ENCODE measurements around the gene MYO1G. TPM values are rescaled to one million over a fixed set of nuclear protein-coding genes. Genes with fewer than 3 reads are reported as not detected.

Gene MYO1G
- total RNA-seq, 2 experiments from 2014 or later = 399 to 403 TPM

DNA sequence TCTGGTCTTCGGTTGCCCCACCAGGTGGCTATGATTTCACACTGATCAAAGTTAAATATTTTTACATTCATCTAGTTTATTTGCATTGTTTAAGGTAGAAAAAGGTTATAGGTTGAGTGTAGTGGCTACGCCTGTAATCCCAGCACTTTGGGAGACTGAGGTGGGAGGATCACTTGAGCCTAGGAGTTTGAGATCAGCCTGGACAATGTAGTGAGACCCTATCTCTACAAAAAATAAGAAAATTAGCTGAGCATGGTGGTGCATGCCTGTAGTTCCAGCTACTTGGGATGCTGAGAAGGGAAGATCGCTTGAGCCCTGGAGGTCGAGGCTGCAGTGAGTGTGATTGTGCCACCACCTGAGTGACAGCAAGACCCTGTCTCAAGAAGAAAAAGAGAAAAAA, 25.0 kb upstream of the MYO1G start:
- Mint-ChIP-seq H3K4me1 (ENCODE audit: low read depth) (peaks cover 62% of the 10 kb centered on the region), H3K27ac (peak overlapping the region; percentile 43), H3K27me3 (no peaks in the 10 kb centered on the region), H3K9me3 (no peaks in the 10 kb centered on the region), H3K36me3 (ENCODE audit: low read depth) (peaks cover 46% of the 10 kb centered on the region), H3K4me3 (no peak overlapping the region)
- TF ChIP-seq, protein P1, sequence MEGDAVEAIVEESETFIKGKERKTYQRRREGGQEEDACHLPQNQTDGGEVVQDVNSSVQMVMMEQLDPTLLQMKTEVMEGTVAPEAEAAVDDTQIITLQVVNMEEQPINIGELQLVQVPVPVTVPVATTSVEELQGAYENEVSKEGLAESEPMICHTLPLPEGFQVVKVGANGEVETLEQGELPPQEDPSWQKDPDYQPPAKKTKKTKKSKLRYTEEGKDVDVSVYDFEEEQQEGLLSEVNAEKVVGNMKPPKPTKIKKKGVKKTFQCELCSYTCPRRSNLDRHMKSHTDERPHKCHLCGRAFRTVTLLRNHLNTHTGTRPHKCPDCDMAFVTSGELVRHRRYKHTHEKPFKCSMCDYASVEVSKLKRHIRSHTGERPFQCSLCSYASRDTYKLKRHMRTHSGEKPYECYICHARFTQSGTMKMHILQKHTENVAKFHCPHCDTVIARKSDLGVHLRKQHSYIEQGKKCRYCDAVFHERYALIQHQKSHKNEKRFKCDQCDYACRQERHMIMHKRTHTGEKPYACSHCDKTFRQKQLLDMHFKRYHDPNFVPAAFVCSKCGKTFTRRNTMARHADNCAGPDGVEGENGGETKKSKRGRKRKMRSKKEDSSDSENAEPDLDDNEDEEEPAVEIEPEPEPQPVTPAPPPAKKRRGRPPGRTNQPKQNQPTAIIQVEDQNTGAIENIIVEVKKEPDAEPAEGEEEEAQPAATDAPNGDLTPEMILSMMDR (IDR thresholded peaks at IDR 0.05) = no peak
- CTCF ChIA-PET = interaction anchor here (0.9 to 1.6 kb wide), 4 partner anchors 11 to 147 kb away, joined by 3 to 6 read pairs (median 4); no protein-coding TSS in a partner anchor
- POLR2A ChIA-PET = interaction anchor here (0.7 to 10.5 kb wide), 4 partner anchors 19 to 96 kb away, joined by 3 to 328 read pairs (median 26); partner anchors contain the start of gene MYO1G
- intact Hi-C loops (cut with micrococcal nuclease) = no loop called here
- DNase-seq = no peak
- no peak for ATAC-seq

- POLR2A ChIA-PET = interaction anchor here (1.0 to 10.5 kb wide), 19 partner anchors 10 to 204 kb away, joined by 3 to 328 read pairs (median 6); partner anchors contain the start of genes MYO1G, PURB and TBRG4
- Mint-ChIP-seq H3K4me1 (ENCODE audit: low read depth) (peaks cover 52% of the 10 kb centered on the region), H3K27me3 (no peaks in the 10 kb centered on the region), H3K9me3 (no peaks in the 10 kb centered on the region), H3K27ac (peak overlapping the region; percentile 94), H3K36me3 (ENCODE audit: low read depth) (peaks cover 33% of the 10 kb centered on the region), H3K4me3 (peak overlapping the region; percentile 83)
- intact Hi-C loops (cut with micrococcal nuclease) = loop anchor here (2.0 kb wide), 1 partner anchor 17 kb away; no protein-coding TSS in a partner anchor
- ATAC-seq (no peak), DNase-seq (no peak)
- TF ChIP-seq, protein P1 (IDR thresholded peaks at IDR 0.05) = no peak
- CTCF ChIA-PET = interaction anchor here (0.7 to 3.5 kb wide), 20 partner anchors 9 to 145 kb away, joined by 3 to 23 read pairs (median 4); partner anchors contain the start of genes MYO1G and TBRG4
These were observed 23.0 kb upstream of the MYO1G start for GRCh38 chr7:45001826-45002225.

GRCh38 chr7:45001138-45001694, 22.4 kb upstream of the MYO1G start:
- Mint-ChIP-seq H3K36me3 (ENCODE audit: low read depth) (peaks cover 29% of the 10 kb centered on the region), H3K4me3 (peak overlapping the region; percentile 83), H3K27ac (peak overlapping the region; percentile 94), H3K4me1 (ENCODE audit: low read depth) (peaks cover 53% of the 10 kb centered on the region), H3K27me3 (no peaks in the 10 kb centered on the region), H3K9me3 (no peaks in the 10 kb centered on the region)
- POLR2A ChIA-PET = interaction anchor here (0.5 to 10.5 kb wide), 24 partner anchors 10 to 394 kb away, joined by 3 to 328 read pairs (median 6); partner anchors contain the start of genes H2AZ2, MYO1G, PURB and TBRG4
- peak; percentile 83 for DNase-seq
- TF ChIP-seq, protein P1 (IDR thresholded peaks at IDR 0.05) = no peak
- CTCF ChIA-PET = interaction anchor here (0.7 to 3.5 kb wide), 20 partner anchors 10 to 144 kb away, joined by 3 to 23 read pairs (median 4); partner anchors contain the start of genes MYO1G and TBRG4
- ATAC-seq = peak; percentile 41
- intact Hi-C loops (cut with micrococcal nuclease) = loop anchor here (2.0 kb wide), 1 partner anchor 16 kb away; no protein-coding TSS in a partner anchor

- ChIA-PET CTCF (interaction anchor here (0.9 to 3.5 kb wide), 13 partner anchors 13 to 143 kb away, joined by 3 to 23 read pairs (median 5); partner anchors contain the start of genes MYO1G and TBRG4), POLR2A (interaction anchor here (1.1 to 10.5 kb wide), 21 partner anchors 10 to 393 kb away, joined by 3 to 328 read pairs (median 6); partner anchors contain the start of genes H2AZ2, MYO1G, PURB and TBRG4)
- H3K4me3 Mint-ChIP-seq = peak within 1 kb of the TSS; percentile 83
- intact Hi-C loops (cut with micrococcal nuclease) = loop anchor here (2.0 kb wide), 1 partner anchor 16 kb away; no protein-coding TSS in a partner anchor
- DNase-seq = no peak
- H3K9me3 Mint-ChIP-seq = no peaks in the 10 kb centered on the region
- H3K36me3 Mint-ChIP-seq (ENCODE audit: low read depth) = peaks cover 22% of the 10 kb centered on the region
- peaks cover 54% of the 10 kb centered on the region for H3K4me1 Mint-ChIP-seq (ENCODE audit: low read depth)
- peak within 1 kb of the TSS; percentile 94 for H3K27ac Mint-ChIP-seq
- TF ChIP-seq, protein P1 (IDR thresholded peaks at IDR 0.05) = no peak
- ATAC-seq = no peak
- no peaks in the 10 kb centered on the region for H3K27me3 Mint-ChIP-seq
These were observed 21.5 kb upstream of the MYO1G start, which contains the start of gene CCM2 for GRCh38 chr7:45000093-45001032. Gene CCM2 (plus strand): TSS chr7:45000201. CDS start chr7:45000334, 133 bp downstream.
